HG03060 (cell line): ENCODE results near the gene OSTM1.
"Not testable (repeated sequence)": the region's sequence is repeated elsewhere in the genome, so short reads cannot be mapped to it uniquely, and the experiment has no call there.

Source experiments
- ATAC-seq: cut with Tn5 transposase; IDR thresholded peaks from one replicate; pipeline ENCODE4 v1.9.1; 2021; ENCODE audit warnings: low read depth, moderate number of reproducible peaks; ENCODE audit not compliant: unreplicated experiment

Gene OSTM1

GRCh38 chr6:108027056-108027455 lies 47.5 kb downstream of the OSTM1 start:
- ATAC-seq = no peak

DNA sequence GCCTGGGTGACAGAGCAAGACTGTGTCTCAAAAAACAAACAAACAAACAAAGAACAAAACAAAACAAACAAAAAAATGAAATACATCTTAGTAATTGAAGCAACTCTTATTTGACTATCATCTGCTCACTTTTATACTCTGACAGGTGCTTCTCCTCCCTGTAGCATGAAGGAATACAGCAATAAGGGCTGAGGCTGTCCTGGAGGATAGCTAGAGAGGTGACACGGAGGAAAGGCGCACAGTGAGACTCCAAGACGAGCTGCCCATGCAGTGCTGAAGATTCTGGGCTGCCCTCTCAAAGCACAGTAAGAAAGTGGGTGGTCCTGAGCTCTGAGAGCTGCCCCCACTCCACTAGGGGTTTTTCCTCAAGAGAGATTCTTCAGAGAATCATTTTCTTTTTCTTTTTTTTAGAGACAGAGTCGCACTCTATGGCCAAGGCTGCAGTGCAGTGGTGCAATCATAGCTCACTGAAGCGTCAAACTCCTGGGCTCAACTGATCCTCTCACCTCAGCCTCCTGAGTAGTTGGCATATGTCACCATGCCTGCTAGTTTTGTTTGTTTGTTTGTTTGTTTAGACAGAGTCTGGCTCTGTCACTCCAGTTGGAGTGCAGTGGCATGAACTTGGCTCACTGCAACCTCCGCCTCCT lies 50.0 kb downstream of the OSTM1 start:
- no peak for ATAC-seq

GRCh38 chr6:108020472-108021116 lies 53.9 kb downstream of the OSTM1 start:
- ATAC-seq = no peak

DNA sequence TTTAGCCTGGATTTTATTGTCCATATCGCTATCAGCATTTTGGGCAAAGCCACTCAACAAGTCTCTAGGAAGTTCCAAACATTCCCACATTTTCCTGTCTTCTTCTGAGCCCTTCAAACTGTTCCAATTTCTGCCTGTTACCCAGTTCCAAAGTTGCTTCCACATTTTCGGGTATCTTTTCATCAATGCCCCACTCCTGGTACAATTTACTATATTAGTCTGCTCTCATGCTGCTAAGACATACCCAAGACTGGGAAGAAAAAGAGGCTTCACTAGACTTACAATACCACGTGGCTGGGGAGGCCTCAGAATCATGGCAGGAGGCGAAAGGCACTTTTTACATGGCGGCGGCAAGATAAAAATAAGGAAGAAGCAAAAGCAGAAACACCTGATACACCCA lies 58.3 kb downstream of the OSTM1 start:
- not testable (repeated sequence) for ATAC-seq

GRCh38 chr6:108013787-108014439 lies 60.6 kb downstream of the OSTM1 start:
- ATAC-seq = no peak

DNA sequence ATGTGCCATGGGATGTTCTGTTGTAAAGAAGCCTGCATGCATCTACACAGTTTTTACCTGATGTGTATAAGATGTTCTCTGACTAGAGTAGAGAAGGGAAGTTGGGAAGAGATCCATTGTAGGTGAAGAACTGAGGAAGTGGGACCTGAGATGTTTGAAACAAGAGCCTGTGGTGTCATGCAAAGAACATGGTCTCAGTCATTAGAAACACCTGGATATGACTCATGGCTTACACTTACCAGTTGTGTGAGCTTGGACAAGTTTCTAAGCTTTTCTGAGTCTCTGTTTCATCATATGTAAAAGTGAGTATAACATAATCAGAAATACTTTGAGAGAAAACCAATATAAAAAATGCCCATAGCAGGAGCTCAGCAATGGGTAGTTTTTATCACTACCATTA lies 64.6 kb downstream of the OSTM1 start:
- no peak for ATAC-seq

GRCh38 chr6:108009258-108009657 lies 65.3 kb downstream of the OSTM1 start:
- not testable (repeated sequence) for ATAC-seq

- ATAC-seq = no peak
Measured at GRCh38 chr6:108008363-108008762, 66.2 kb downstream of the OSTM1 start.

GRCh38 chr6:108005961-108006360 lies 68.6 kb downstream of the OSTM1 start:
- ATAC-seq = no peak

- no peak for ATAC-seq
Measured at GRCh38 chr6:108004861-108005260, 69.7 kb downstream of the OSTM1 start.

- no peak for ATAC-seq
Measured at GRCh38 chr6:108002365-108003221, 71.9 kb downstream of the OSTM1 start.

- no peak for ATAC-seq
Measured at GRCh38 chr6:108001696-108002231, 72.8 kb downstream of the OSTM1 start.

GRCh38 chr6:108000259-108000658 lies 74.3 kb downstream of the OSTM1 start:
- not testable (repeated sequence) for ATAC-seq

DNA sequence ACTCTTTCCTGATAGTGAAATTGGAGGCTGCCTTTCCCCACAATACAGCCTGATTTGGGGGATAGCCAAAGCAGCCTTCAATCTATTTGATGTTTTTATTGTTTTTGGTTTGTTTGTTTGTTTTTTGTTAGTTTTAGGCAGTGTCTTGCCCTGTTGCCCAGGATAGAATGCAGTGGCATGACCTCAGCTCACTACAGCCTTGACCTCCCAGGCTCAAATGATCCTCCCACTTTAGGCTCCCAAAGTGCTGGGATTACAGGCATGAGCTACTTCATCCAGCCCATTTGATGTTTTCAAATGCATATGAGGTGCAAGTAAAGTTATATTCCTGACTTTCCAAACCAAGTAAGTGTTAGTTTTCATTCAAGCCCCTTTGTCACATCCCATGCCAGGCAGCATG lies 75.2 kb downstream of the OSTM1 start:
- no peak for ATAC-seq

DNA sequence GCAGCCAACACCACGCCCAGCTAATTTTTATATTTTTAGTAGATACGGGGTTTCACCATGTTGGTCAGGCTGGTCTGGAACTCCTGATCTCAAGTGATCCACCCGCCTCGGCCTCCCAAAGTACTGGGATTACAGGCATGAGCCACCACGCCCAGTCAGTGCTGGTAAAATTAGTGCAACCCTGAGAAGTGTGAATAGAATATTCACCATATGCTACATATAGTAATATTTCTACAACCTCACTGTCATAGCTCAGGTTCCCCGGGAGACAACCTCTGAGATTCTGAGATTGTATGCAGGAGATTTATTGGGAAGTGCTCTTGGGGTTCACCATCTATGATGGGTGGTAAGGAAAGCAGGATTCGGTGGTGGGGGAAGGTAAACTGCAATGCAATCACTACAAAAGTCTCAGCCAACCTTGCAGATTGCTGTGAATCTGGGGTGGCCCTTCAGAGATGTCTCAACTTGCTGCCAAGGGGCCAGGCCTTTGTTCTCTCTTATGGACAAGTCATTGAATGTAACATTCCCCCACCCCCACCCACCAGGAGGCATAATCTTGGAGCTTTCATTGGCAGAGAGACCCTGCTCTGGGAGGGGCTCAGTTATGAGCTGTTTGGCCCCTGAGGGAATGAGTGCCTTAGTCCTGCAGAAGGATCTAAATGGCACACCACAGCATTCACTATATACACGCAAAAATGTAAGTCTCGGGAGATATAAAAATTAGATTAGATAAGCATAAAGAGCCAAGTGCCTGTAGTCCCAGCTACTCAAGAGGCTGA lies 82.6 kb downstream of the OSTM1 start:
- no peak for ATAC-seq
